GM23338 (cell line): ENCODE results near the gene TLNRD1. TPM values are rescaled to one million over a fixed set of nuclear protein-coding genes. Genes with fewer than 3 reads are reported as not detected.

Experiments used
- ATAC-seq: fragments of 200-7000 bp; cut with Tn5 transposase; 3 replicates; pipeline ENCODE4 v1.9.1; 2020
- DNase-seq: peaks from one replicate; pipeline ENCODE4 v3.0.0-alpha.2; 2015; ENCODE audit warnings: low spot score
- H2AFZ ChIP-seq: fragments of 200-600 bp; sonication (generic); 2 replicates; pipeline ENCODE4 v1.8.0; 2016; ENCODE audit warnings: antibody characterized with exemption, mild to moderate bottlenecking, moderate library complexity
- H3F3A ChIP-seq: fragments of 200-600 bp; sonication (generic); replicated peaks from 2 replicates; pipeline ENCODE4 v1.8.0; 2017; ENCODE audit warnings: antibody characterized with exemption, mixed run types, low read depth
- H3K27ac ChIP-seq: fragments of 200-600 bp; sonication (generic); 2 replicates; pipeline ENCODE4 v1.6.1; 2016; ENCODE audit warnings: low read depth
- H3K27me3 ChIP-seq: fragments of 200-600 bp; sonication (generic); 2 replicates; pipeline ENCODE4 v1.8.0; 2016; ENCODE audit warnings: mild to moderate bottlenecking, mixed run types, moderate library complexity; ENCODE audit not compliant: insufficient read depth
- H3K36me3 ChIP-seq: fragments of 200-600 bp; sonication (generic); 2 replicates; pipeline ENCODE4 v1.8.0; 2016; ENCODE audit warnings: mild to moderate bottlenecking; ENCODE audit not compliant: insufficient read depth
- H3K4me1 ChIP-seq: fragments of 200-600 bp; sonication (generic); 2 replicates; pipeline ENCODE4 v1.8.0; 2016; ENCODE audit warnings: mild to moderate bottlenecking, moderate library complexity; ENCODE audit not compliant: insufficient read depth
- H3K4me2 ChIP-seq: fragments of 200-600 bp; sonication (generic); 2 replicates; pipeline ENCODE4 v1.7.1; 2017; ENCODE audit warnings: mixed run types
- H3K4me3 ChIP-seq: fragments of 200-600 bp; sonication (generic); 2 replicates; pipeline ENCODE4 v1.6.1; 2016; ENCODE audit warnings: mixed run types
- H3K79me2 ChIP-seq: fragments of 200-600 bp; sonication (generic); replicated peaks from 2 replicates; pipeline ENCODE4 v1.8.0; 2017; ENCODE audit warnings: mild to moderate bottlenecking; ENCODE audit not compliant: insufficient read depth
- H3K9me2 ChIP-seq: fragments of 200-600 bp; sonication (generic); 2 replicates; pipeline ENCODE4 v1.8.0; 2017; ENCODE audit not compliant: insufficient read depth
- H4K20me1 ChIP-seq: fragments of 200-600 bp; sonication (generic); replicated peaks from 2 replicates; pipeline ENCODE4 v1.8.0; 2017; ENCODE audit warnings: mild to moderate bottlenecking; ENCODE audit not compliant: insufficient read depth
- H3K27ac Mint-ChIP-seq: 2 replicates; pipeline ENCODE4 v1.8.0; 2020; ENCODE audit warnings: inconsistent platforms, mild to moderate bottlenecking, moderate library complexity, mixed read lengths
- H3K27me3 Mint-ChIP-seq: 3 replicates; pipeline ENCODE4 v1.8.0; 2022; ENCODE audit warnings: low read depth, mild to moderate bottlenecking, moderate library complexity, mixed read lengths, inconsistent platforms; ENCODE audit not compliant: insufficient read depth, poor library complexity
- H3K36me3 Mint-ChIP-seq: 3 replicates; pipeline ENCODE4 v1.8.0; 2021; ENCODE audit warnings: low read depth, mild to moderate bottlenecking, inconsistent platforms, moderate library complexity, mixed read lengths
- H3K4me1 Mint-ChIP-seq: 3 replicates; pipeline ENCODE4 v1.8.0; 2020; ENCODE audit warnings: mild to moderate bottlenecking, inconsistent platforms, mixed read lengths
- H3K4me3 Mint-ChIP-seq: 3 replicates; pipeline ENCODE4 v1.8.0; 2021; ENCODE audit warnings: moderate library complexity, mild to moderate bottlenecking, inconsistent platforms, mixed read lengths
- H3K9me3 Mint-ChIP-seq: 3 replicates; pipeline ENCODE4 v1.8.0; 2020; ENCODE audit warnings: moderate library complexity, mild to moderate bottlenecking, inconsistent platforms, mixed read lengths
- CREB1 ChIP-seq: fragments of 250-450 bp; sonication (Bioruptor Pico); IDR thresholded peaks from 2 replicates; pipeline ENCODE4 v1.5.0; 2020; ENCODE audit warnings: low read depth, mild to moderate bottlenecking, moderate library complexity
- CTCF ChIP-seq, 2 experiments: fragments of 200-600 bp in 1 of 2; sonication (generic) in 1 of 2; conservative IDR thresholded peaks; 2 replicates each; pipeline versions ENCODE4 v1.5.1 to v1.6.1; 2016 to 2017; ENCODE audit warnings: antibody characterized with exemption in 2 of 2, low read depth in 2 of 2, mild to moderate bottlenecking in 2 of 2, moderate library complexity in 1 of 2
- ETS1 ChIP-seq: IDR thresholded peaks from 2 replicates; pipeline ENCODE4 v1.6.1; 2016; ENCODE audit warnings: antibody characterized with exemption
- EZH2 ChIP-seq: fragments of 200-600 bp; sonication (generic); IDR thresholded peaks from one replicate; pipeline ENCODE4 v1.8.0; 2017; ENCODE audit warnings: antibody characterized with exemption, mild to moderate bottlenecking, low read depth; ENCODE audit not compliant: unreplicated experiment
- EZH2phosphoT487 ChIP-seq: fragments of 200-600 bp; sonication (generic); IDR thresholded peaks from one replicate; pipeline ENCODE4 v1.8.1; 2018; ENCODE audit warnings: antibody characterized with exemption; ENCODE audit not compliant: unreplicated experiment
- JUNB ChIP-seq: IDR thresholded peaks from one replicate; pipeline ENCODE4 v1.6.1; 2016; ENCODE audit warnings: antibody characterized with exemption; ENCODE audit not compliant: unreplicated experiment
- NANOG ChIP-seq: IDR thresholded peaks from 2 replicates; pipeline ENCODE4 v1.6.1; 2016; ENCODE audit warnings: antibody characterized with exemption, borderline replicate concordance
- POLR2AphosphoS5 ChIP-seq: IDR thresholded peaks from 2 replicates; pipeline ENCODE4 v1.6.1; 2016; ENCODE audit warnings: antibody characterized with exemption, low read depth
- REST ChIP-seq: IDR thresholded peaks from one replicate; pipeline ENCODE4 v1.6.1; 2018; ENCODE audit warnings: antibody characterized with exemption; ENCODE audit not compliant: unreplicated experiment
- STAT1 ChIP-seq: IDR thresholded peaks from one replicate; pipeline ENCODE4 v1.6.1; 2016; ENCODE audit warnings: antibody characterized with exemption; ENCODE audit not compliant: unreplicated experiment
- ZNF114 ChIP-seq: fragments of 250-450 bp; sonication (Bioruptor Pico); IDR thresholded peaks from 2 replicates; pipeline ENCODE4 v1.5.0; 2020; ENCODE audit warnings: mild to moderate bottlenecking, moderate library complexity
- ZNF331 ChIP-seq: fragments of 250-450 bp; sonication (Bioruptor Pico); IDR thresholded peaks from 2 replicates; pipeline ENCODE4 v1.5.0; 2020; ENCODE audit warnings: low read depth, mild to moderate bottlenecking, moderate library complexity
- ZNF462 ChIP-seq: fragments of 250-450 bp; sonication (Bioruptor Pico); IDR thresholded peaks from 2 replicates; pipeline ENCODE4 v1.5.0; 2020; ENCODE audit warnings: mild to moderate bottlenecking, moderate library complexity
- polyA plus RNA-seq: library from polyadenylated mRNA; unstranded; fragments of >200 nt; fragmentation: Nextera tagmentation; extraction: Ambion mirVana; gene quantifications from 2 replicates; pipeline ENCODE4 v1.2.1, GENCODE V29; 2016
- total RNA-seq: library from RNA; depleted of rRNA; stranded (reverse); fragments of >200 nt; shearing (Covaris generic); gene quantifications from 2 replicates; pipeline ENCODE4 v1.2.3, GENCODE V29; 2014

The TLNRD1 gene
- total and polyA plus RNA-seq, 2 experiments from 2014 or later = 6.7 to 27.3 TPM

- Histone ChIP-seq H3K79me2 (no peaks in the 10 kb centered on the region), H3K4me2 (no peak overlapping the region), H4K20me1 (no peaks in the 10 kb centered on the region), H2AFZ (no peak overlapping the region), H3K4me3 (no peak overlapping the region), H3K36me3 (no peaks in the 10 kb centered on the region), H3F3A (no peaks in the 10 kb centered on the region), H3K27ac (no peak overlapping the region), H3K27me3 (no peaks in the 10 kb centered on the region), H3K4me1 (no peaks in the 10 kb centered on the region; the same call in 1 of the 2 replicates), H3K9me2 (no peaks in the 10 kb centered on the region)
- H3K27ac Mint-ChIP-seq = no peak overlapping the region
- H3K4me3 Mint-ChIP-seq = no peak overlapping the region
- peaks cover 1% of the 10 kb centered on the region for H3K27me3 Mint-ChIP-seq
- H3K36me3 Mint-ChIP-seq = no peaks in the 10 kb centered on the region
- DNase-seq = no peak
- ATAC-seq = no peak
- no peaks in the 10 kb centered on the region for H3K9me3 Mint-ChIP-seq
- H3K4me1 Mint-ChIP-seq = no peaks in the 10 kb centered on the region
- no peak for TF ChIP-seq STAT1
- no peak for TF ChIP-seq CTCF (conservative IDR thresholded peaks at IDR 0.05; ENCODE audit: low read depth in 2 of 2)
- no peak for TF ChIP-seq EZH2
- no peak for TF ChIP-seq EZH2phosphoT487
- TF ChIP-seq ETS1 = no peak
- no peak for TF ChIP-seq POLR2AphosphoS5
- TF ChIP-seq NANOG = no peak
- TF ChIP-seq ZNF462 (CRISPR knock-in tag) = no peak
- TF ChIP-seq JUNB = no peak
- TF ChIP-seq ZNF114 (CRISPR knock-in tag) = no peak
- no peak for TF ChIP-seq ZNF331 (CRISPR knock-in tag)
- TF ChIP-seq CREB1 (CRISPR knock-in tag) = no peak
- no peak for TF ChIP-seq REST
These were observed 47.2 kb downstream of the TLNRD1 start for GRCh38 chr15:81047928-81048327.
